NCI-H2196 (cell line): ENCODE data around the gene LPAR6.
"Not testable (repeated sequence)": the region's sequence is repeated elsewhere in the genome, so short reads cannot be mapped to it uniquely, and the experiment has no call there.

Source experiments
- DNase-seq: peaks from one replicate; lab custom pipeline; 2025; ENCODE audit not compliant: unreplicated experiment; lab: John Stamatoyannopoulos, UW

The LPAR6 gene

DNA sequence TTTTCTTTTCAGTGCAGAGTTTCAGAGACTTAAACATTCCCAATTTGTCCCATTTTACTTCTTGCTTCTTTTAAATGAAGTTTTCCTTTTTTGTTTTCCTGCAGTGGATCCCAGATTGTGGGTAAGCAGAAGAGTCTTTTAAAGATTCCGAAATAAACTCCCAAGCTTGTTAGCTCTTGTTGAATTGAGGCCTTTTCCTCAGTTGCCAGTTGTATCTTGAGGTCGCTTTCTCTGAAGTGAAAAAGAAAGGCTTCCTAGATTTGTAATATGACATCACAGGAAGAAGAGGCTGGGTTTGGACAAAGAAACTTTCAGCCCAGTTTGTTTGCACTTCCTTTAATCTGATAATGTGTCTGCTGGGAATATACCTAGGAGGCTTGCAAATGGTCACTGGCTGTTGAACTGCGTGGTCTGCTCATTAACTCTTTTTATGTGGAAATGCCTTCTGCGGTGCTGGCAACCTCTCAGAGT lies at the start of gene LPAR6:
Gene LPAR6 (minus strand): TSS at position 233 of the 471 bp plus-strand sequence. CDS start 690 bp downstream, outside the sequence.
- DNase-seq, result no peak

DNA sequence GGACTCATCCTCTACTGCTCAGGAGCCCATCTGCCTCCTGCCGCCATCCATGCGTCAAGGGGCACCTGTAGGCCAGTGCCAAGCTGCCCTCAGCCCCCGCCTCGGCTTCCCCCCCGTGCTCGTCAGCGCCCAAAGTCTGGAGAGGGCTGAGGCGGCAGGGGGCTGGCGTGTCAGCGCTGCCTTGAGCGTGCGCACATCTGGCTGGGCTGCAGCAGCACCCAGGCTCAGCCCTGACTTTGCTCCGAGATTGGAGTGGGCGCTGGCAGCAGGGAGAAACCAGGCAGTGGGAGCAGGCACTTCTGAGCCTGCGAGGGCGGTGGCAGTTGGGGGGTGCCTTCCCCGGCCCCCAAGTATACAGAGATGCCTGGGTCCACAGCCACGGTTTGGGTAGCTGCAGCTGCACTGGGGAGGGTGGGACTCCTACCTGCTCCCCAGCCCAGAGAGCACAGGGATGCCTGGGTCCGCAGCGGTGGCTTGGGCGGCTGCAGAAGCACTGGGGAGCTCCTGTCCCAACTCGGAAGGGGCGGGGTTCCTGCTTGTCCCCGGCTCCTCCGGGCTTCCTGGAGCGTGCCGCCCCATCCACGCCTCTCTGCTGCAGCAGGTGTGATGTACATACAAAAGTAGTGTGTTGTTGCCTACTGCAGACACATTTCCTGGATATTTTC lies 44.8 kb upstream of the LPAR6 start:
- no peak for DNase-seq

- no peak for DNase-seq
Observed at GRCh38 chr13:48456546-48456945, 43.6 kb upstream of the LPAR6 start.

GRCh38 chr13:48451196-48451595 lies 38.3 kb upstream of the LPAR6 start:
- not testable (repeated sequence) for DNase-seq

DNA sequence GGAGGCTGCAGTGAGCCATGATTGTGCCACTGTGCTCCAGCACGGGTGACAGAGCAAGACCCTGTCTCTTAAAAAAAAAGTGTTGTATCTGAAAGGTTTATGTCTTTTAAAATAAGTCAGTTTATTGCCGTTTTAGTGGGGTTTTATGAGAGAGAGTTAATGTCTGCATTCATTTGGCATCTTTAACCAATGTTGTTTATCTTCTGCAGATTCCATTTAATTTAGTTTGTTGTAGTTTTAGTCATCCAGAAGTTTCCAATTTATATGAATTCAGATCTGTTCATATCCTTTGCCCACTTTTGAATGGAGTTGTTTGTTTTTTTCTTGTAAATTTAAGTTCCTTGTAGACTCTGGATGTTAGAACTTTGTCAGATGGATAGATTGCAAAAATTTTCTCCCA lies 36.7 kb upstream of the LPAR6 start:
- DNase-seq, result no peak

GRCh38 chr13:48448959-48449614 lies 36.2 kb upstream of the LPAR6 start:
- DNase-seq, result no peak

- DNase-seq, result no peak
Observed at GRCh38 chr13:48448285-48448958, 35.5 kb upstream of the LPAR6 start.

- no peak for DNase-seq
Observed at GRCh38 chr13:48446464-48446863, 33.6 kb upstream of the LPAR6 start.

DNA sequence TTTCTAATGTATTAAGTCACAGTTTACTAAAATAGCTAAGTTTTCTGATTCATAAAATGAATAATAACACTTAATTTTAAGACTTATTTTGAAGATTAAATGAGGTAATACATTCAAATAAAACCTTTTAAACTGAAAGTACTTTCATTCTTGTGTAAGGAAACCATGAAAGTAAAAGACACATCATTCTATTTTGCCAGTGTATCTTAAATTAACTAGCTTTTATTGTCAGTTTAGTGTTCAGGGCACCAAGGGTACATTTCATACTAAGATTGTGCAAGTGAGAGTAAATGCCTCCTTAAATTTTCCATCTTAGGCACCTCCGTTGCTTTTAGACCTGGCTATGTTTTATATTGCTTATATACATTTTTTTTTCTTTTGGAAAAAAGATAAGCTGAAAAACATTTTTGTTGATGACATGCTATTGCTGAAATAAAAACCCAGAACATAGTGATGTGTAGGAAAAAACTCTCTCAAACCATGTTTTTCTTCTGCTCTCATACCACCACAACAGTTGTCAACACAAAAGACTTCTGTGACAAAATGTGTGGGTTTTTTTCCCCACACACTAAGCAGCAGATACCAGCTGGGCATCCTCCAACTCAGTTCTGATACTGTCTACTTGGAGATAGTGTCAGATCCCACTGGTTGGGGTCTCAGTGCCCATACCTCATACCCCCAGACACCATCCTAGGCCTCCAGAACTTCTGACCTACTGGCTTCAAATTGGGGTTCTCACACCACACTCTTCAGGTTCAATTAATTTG lies 30.7 kb upstream of the LPAR6 start:
- no peak for DNase-seq

- no peak for DNase-seq
Observed at GRCh38 chr13:48437371-48437770, 24.5 kb upstream of the LPAR6 start.

GRCh38 chr13:48436661-48437288 lies 23.9 kb upstream of the LPAR6 start:
- no peak for DNase-seq

DNA sequence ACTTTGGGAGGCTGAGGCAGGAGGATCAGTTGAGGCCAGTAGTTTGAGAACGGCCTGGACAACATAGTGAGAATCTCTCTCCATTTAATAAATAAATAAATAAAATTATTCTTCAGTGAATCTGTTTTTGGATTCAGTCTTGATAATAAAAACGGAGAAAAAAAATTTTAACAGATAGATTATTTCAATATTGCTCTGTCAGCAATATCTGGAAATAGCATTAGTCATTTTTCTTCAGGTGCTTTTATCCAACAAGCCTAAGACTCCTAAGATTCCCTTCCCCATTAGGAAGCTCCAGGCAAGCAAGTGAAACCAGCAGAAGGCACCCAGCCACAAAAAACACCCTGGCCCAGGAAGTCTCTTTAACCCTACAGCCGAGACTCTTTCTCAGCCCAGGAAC lies 21.3 kb upstream of the LPAR6 start:
- DNase-seq, result no peak

- DNase-seq, result no peak
Observed at GRCh38 chr13:48431987-48432615, 19.2 kb upstream of the LPAR6 start.

GRCh38 chr13:48431431-48431830 lies 18.5 kb upstream of the LPAR6 start:
- no peak for DNase-seq

DNA sequence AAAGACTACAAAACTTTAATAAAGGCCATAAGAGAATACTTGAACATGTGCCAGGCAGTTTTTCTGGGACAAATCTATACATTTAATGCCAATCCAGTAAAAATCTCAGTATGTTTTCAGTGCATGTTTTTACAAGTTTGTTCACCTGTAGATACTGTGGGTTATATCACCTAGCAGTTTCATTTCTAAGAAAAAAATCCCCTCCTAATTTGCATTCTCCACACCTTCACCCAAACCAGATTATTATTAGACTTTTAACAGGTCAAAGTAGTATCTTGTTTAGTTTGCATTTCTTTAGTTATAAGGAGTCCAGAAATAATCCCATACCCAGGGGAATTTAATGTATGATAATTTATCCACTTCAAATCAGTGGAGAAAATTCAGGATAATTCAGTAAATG lies 17.0 kb upstream of the LPAR6 start:
- DNase-seq, result no peak

DNA sequence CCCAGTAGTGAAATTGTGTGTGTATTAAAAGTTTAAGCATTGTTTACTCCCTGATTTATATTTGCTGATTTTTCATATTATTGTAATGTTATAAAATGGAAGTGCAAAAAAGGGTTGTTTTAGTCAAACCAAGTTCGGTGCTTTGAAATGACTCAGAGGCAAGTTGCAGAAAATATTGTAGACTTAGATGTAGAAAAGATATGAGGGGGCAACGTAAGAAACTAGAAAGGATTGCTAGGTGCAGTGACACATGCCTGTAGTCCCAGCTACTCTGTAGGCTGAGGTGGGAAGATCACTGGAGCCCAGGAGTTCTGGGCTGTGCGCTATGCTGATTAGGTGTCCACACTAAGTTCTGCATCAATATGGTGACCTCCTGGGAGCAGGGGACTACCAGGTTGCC lies 16.1 kb upstream of the LPAR6 start:
- no peak for DNase-seq

GRCh38 chr13:48426755-48427298 lies 13.9 kb upstream of the LPAR6 start:
- not testable (repeated sequence) for DNase-seq

DNA sequence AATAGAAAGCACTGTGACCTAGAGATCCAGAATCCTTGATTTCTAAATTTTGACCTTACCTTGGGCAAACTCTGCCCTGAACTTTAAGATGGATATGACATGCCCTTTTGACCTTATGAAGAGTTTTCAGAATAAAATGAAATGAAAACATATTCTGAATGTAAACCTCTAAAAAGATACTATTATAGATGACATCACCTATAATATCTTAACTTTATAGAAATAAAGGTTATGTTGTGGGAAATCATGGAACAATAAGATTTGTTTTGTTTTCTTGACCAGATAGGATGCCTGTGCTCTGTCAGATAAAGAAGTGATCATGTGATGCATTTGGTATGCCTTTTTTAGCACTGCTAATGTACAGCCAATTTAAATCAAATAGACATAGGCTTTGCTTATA lies 13.1 kb upstream of the LPAR6 start:
- no peak for DNase-seq

DNA sequence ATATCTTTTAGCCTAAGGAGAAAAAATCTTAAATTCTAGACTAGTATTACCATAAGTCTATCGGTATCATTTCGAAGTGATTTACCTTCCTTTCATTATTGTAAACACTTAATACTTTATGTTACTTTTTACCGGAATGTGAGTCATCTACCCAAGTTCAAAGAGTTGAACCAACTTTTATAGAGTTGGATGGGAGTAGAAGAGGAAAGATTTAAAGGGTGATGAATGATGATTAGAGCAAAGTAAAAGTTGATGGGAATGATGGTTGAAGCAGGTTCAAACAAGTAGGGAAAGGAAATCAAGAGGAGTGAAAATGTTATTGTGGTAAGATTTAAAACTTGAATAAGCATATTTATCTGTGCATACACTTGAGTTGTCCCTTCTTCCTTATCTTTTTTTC lies 11.3 kb upstream of the LPAR6 start:
- DNase-seq, result no peak

DNA sequence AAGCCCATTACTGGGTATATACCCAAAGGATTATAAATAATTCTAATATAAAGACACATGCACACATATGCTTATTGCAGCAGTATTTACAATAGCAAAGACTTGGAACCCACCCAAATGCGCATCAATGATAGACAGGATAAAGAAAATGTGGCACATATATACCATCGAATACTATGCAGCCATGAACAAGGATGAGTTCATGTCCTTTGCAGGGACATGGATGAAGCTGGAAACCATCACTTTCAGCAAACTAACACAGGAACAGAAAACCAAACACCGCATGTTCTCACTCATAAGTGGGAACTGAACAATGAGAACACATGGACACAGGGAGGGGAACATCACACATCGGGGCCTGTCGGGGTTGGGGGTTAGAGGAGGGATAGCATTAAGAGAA lies 9.1 kb upstream of the LPAR6 start:
- DNase-seq, result not testable (repeated sequence)
